BJ (cell line): ENCODE results near the gene PPFIA2. TPM values are rescaled to one million over a fixed set of nuclear protein-coding genes. Genes with fewer than 3 reads are reported as not detected.

Experiments
- CTCF ChIA-PET: fragments of 350-600 bp; formaldehyde crosslinking; extraction: SDS; loops from one replicate; lab custom pipeline; 2021; ENCODE audit warnings: antibody characterized with exemption, inconsistent platforms; lab: Yijun Ruan, JAX
- POLR2A ChIA-PET: fragments of 300-600 bp; sonication (Branson Sonifier 250); formaldehyde crosslinking; extraction: SDS; loops from one replicate; lab custom pipeline; 2021; ENCODE audit warnings: antibody characterized with exemption; lab: Charles Lee
- DNase-seq: peaks from one replicate; pipeline ENCODE4 v3.0.0-alpha.2; 2011; ENCODE audit warnings: low read depth
- H3K27me3 ChIP-seq: 2 replicates; pipeline ENCODE4 v1.6.0; 2011; ENCODE audit warnings: low read length; ENCODE audit not compliant: control insufficient read depth, insufficient read depth
- H3K36me3 ChIP-seq: 2 replicates; pipeline ENCODE4 v1.5.1; 2011; ENCODE audit warnings: low read length; ENCODE audit not compliant: control insufficient read depth, insufficient read depth
- H3K4me3 ChIP-seq: 2 replicates; pipeline ENCODE4 v1.5.1; 2011; ENCODE audit warnings: low read depth, mild to moderate bottlenecking, control low read depth, low read length
- CTCF ChIP-seq: IDR thresholded peaks from 2 replicates; pipeline ENCODE4 v1.5.1; 2011; ENCODE audit warnings: low read depth, mild to moderate bottlenecking, control low read depth, inconsistent platforms, low read length, moderate library complexity; ENCODE audit not compliant: insufficient read depth
- polyA plus RNA-seq: library from polyadenylated mRNA; depleted of rRNA; stranded (reverse); fragments of >200 nt; gene quantifications from 2 replicates; pipeline ENCODE4 v1.2.3, GENCODE V29; 2011

Gene PPFIA2
- polyA plus RNA-seq, 1 experiment: not detected

GRCh38 chr12:81492131-81492720 is 266.9 kb downstream of the PPFIA2 start:
- no peaks in the 10 kb centered on the region for H3K36me3 ChIP-seq
- no peak for DNase-seq
- no peak overlapping the region for H3K4me3 ChIP-seq
- CTCF ChIA-PET: interaction anchor here (0.6 to 1.4 kb wide), 2 partner anchors 26 to 41 kb away, joined by 3 read pairs; no protein-coding TSS in a partner anchor
- TF ChIP-seq CTCF: no peak
- H3K27me3 ChIP-seq: no peaks in the 10 kb centered on the region
- POLR2A ChIA-PET: no interaction called here

GRCh38 chr12:81472934-81473333 is 286.2 kb downstream of the PPFIA2 start:
- DNase-seq: no peak
- ChIA-PET CTCF (no interaction called here), POLR2A (no interaction called here)
- Histone ChIP-seq H3K27me3 (no peaks in the 10 kb centered on the region), H3K36me3 (no peaks in the 10 kb centered on the region), H3K4me3 (no peak overlapping the region)
- TF ChIP-seq CTCF: no peak

DNA sequence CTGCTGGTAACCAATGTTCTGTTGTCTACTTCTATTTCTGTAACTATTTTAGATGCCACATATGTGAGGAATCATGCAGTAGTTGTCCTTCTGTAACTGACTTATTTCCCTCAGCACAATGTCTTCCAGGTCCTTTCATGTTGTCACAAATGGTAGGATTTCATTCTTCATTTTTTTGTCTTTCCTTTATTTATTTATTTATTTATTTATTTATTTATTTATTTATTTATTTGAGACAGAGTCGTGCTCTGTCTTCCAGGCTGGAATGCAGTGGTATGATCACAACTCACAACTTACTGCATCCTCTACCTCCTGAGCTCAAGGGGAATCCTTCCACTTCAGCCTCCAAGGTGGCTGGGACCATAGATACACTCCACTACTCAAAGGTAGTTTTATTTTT is 288.2 kb downstream of the PPFIA2 start:
- no peak for TF ChIP-seq CTCF
- no peak for DNase-seq
- ChIA-PET POLR2A (no interaction called here), CTCF (no interaction called here)
- no peaks in the 10 kb centered on the region for H3K36me3 ChIP-seq
- H3K27me3 ChIP-seq: no peaks in the 10 kb centered on the region
- H3K4me3 ChIP-seq: no peak overlapping the region

DNA sequence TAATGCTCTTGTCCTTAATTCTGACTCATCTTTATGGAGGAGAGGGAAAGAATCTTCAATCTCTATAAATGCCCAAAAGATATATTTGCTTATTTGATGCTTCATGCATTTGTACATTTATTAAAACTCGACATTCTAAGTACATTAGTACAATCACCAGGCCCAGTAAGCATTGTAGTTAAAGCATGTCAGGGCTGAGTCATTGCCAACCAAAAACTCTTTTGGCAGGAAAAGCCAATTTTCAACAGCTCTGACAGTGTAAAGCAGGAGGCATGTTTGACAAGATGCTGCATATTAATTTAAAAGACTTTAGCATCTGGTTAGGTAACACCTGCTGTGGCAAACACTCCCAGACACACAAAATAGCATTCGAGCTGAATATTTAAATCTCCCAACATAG is 290.9 kb downstream of the PPFIA2 start:
- H3K4me3 ChIP-seq: no peak overlapping the region
- no peaks in the 10 kb centered on the region for H3K36me3 ChIP-seq
- TF ChIP-seq CTCF: no peak
- CTCF ChIA-PET: no interaction called here
- POLR2A ChIA-PET: no interaction called here
- no peak for DNase-seq
- H3K27me3 ChIP-seq: no peaks in the 10 kb centered on the region

GRCh38 chr12:81465876-81466275 is 293.3 kb downstream of the PPFIA2 start:
- H3K27me3 ChIP-seq: no peaks in the 10 kb centered on the region
- POLR2A ChIA-PET: no interaction called here
- TF ChIP-seq CTCF: no peak
- CTCF ChIA-PET: interaction anchor here (0.6 kb wide), 1 partner anchor 26 kb away, joined by 3 read pairs; no protein-coding TSS in a partner anchor
- no peak overlapping the region for H3K4me3 ChIP-seq
- H3K36me3 ChIP-seq: no peaks in the 10 kb centered on the region
- no peak for DNase-seq
